ENCODE results near the gene RPS19.

DNA sequence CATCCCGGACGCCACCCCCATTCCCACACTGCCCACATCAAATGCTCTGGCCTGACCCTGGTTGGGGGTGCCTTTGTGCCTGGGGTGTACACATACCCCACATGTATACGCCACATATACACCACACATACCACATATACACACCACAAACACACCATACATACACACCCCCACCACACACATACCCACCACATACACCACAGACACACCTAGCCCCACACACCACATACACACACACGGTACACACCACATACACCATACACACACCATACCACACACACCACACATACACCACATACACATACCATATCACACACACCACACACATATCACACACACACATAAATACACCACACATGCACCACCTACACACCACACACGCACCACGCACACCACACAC lies 58.0 kb downstream of the RPS19 start:
- TF ChIP-seq, protein P1, sequence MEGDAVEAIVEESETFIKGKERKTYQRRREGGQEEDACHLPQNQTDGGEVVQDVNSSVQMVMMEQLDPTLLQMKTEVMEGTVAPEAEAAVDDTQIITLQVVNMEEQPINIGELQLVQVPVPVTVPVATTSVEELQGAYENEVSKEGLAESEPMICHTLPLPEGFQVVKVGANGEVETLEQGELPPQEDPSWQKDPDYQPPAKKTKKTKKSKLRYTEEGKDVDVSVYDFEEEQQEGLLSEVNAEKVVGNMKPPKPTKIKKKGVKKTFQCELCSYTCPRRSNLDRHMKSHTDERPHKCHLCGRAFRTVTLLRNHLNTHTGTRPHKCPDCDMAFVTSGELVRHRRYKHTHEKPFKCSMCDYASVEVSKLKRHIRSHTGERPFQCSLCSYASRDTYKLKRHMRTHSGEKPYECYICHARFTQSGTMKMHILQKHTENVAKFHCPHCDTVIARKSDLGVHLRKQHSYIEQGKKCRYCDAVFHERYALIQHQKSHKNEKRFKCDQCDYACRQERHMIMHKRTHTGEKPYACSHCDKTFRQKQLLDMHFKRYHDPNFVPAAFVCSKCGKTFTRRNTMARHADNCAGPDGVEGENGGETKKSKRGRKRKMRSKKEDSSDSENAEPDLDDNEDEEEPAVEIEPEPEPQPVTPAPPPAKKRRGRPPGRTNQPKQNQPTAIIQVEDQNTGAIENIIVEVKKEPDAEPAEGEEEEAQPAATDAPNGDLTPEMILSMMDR (IDR thresholded peaks at IDR 0.05), result no peak
- no peak for TF ChIP-seq POLR2A (IDR thresholded peaks at IDR 0.05)
- no peak for TF ChIP-seq POLR2AphosphoS5 (IDR thresholded peaks at IDR 0.05)
